ENCODE measurements around the gene GABRE.
"Not testable (repeated sequence)": the region's sequence is repeated elsewhere in the genome, so short reads cannot be mapped to it uniquely, and the experiment has no call there.

The GABRE gene

DNA sequence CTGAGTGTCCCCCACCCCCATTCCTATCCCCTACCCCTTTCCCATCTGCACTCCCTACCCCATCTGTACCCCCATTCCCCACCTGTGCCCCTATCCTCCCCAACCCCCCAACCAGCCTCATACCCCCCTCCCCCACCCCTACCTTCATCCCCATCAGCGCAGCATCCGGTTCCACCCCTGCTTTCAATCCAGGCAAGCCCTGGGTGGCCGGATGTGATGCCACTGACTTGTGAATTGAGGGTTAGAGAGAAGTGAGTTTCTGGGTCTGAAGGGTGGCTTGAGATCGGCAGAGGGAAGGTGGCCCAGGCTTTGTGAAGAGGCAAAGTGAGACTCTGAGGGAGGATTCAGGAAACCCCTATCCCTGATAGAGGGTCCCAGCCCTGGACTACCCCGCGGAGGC is 53.9 kb downstream of the GABRE start:
- TF ChIP-seq, protein P1, sequence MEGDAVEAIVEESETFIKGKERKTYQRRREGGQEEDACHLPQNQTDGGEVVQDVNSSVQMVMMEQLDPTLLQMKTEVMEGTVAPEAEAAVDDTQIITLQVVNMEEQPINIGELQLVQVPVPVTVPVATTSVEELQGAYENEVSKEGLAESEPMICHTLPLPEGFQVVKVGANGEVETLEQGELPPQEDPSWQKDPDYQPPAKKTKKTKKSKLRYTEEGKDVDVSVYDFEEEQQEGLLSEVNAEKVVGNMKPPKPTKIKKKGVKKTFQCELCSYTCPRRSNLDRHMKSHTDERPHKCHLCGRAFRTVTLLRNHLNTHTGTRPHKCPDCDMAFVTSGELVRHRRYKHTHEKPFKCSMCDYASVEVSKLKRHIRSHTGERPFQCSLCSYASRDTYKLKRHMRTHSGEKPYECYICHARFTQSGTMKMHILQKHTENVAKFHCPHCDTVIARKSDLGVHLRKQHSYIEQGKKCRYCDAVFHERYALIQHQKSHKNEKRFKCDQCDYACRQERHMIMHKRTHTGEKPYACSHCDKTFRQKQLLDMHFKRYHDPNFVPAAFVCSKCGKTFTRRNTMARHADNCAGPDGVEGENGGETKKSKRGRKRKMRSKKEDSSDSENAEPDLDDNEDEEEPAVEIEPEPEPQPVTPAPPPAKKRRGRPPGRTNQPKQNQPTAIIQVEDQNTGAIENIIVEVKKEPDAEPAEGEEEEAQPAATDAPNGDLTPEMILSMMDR (IDR thresholded peaks at IDR 0.05; ENCODE audit: borderline replicate concordance, insufficient read depth, low read depth, low read length) = no peak

DNA sequence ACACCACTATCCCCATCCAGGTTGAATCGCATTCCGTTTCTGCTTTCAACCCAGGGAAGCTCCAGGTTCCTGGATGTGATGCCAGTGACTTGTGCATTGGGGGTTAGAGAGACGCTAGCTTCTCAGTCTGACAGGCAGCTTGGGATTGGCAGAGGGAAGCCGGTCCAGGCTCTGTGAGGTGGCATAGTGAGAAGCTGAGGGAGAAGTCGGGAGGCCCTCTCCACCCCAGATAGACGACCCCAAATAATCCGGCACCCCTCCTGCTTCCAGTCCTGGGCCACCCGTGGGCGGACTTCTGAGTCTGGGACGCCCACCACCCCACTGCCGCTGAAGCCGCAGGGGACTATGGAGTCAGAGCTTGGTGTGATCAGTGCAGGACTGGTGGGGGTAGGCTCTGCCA is 54.4 kb downstream of the GABRE start:
- TF ChIP-seq, protein P1 (IDR thresholded peaks at IDR 0.05; ENCODE audit: borderline replicate concordance, insufficient read depth, low read depth, low read length) = no peak
- H3K4me3 ChIP-seq (ENCODE audit: low read depth, low read length) = no peak overlapping the region

More for the DNA sequence above, 53.9 kb downstream of the GABRE start:
- no peak overlapping the region for H3K4me3 ChIP-seq (ENCODE audit: low read depth, low read length)

DNA sequence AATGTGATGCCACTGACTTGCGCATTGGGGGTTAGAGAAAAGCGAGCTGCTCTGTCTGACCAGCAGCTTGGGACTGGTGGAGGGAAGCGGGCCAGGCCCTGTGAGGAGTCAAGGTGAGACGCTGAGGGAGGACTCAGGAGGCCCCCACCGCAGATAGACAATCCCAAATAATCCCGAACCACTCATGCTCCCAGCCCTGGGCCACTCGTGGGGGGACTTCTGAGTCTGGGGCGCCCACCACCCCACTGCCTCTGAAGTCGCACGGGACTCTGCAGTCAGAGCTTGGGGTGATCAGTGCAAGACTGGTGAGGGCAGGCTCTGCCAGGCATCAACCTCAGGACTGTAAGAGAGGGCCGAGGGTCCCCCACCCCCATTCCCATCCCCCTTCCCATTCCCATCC is 54.9 kb downstream of the GABRE start:
- no peak overlapping the region for H3K4me3 ChIP-seq (ENCODE audit: low read depth, low read length)
- TF ChIP-seq, protein P1 (IDR thresholded peaks at IDR 0.05; ENCODE audit: borderline replicate concordance, insufficient read depth, low read depth, low read length) = no peak

DNA sequence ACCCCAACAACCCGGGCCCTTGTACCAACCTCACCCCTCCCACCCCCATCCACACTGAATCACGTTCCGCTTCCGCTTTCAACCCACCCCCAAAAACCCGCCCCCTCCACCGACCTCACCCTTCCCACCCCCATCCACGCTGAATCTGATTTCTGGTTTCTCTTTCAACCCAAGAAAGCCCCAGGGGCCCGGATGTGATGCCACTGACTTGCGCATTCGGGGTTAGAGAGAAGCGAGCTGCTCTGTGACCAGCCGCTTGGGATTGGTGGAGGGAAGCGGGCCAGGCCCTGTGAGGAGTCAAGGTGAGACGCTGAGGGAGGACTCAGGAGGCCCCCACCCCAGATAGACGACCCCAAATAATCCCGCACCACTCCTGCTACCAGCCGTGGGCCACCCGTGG is 55.7 kb downstream of the GABRE start:
- not testable (repeated sequence) for H3K4me3 ChIP-seq (ENCODE audit: low read depth, low read length)

DNA sequence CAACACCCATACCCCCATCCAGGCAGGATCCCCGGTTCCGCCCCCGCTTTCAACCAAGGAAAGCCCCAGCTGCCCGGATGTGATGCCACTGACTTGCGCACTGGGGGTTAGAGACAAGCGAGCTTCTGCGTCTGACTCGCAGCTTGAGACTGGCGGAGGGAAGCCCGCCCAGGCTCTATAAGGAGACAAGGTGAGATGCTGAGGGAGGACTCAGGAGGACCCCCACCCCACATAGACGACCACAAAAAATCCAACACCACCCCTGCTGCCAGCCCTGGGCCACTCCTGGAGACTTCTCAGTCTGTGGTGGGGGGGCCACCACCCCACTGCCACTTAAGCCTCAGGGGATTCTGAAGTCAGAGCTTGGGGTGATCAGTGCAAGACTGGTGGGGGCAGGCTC is 61.7 kb downstream of the GABRE start, which contains the start of gene MAGEA4:
TSS of gene MAGEA4 (plus strand) at position 110 of the 400 bp plus-strand sequence. CDS start 10,776 bp downstream, outside the sequence.
- TF ChIP-seq, protein P1 (IDR thresholded peaks at IDR 0.05; ENCODE audit: borderline replicate concordance, insufficient read depth, low read depth, low read length) = no peak
- H3K4me3 ChIP-seq (ENCODE audit: low read depth, low read length) = no peak within 1 kb of the TSS

DNA sequence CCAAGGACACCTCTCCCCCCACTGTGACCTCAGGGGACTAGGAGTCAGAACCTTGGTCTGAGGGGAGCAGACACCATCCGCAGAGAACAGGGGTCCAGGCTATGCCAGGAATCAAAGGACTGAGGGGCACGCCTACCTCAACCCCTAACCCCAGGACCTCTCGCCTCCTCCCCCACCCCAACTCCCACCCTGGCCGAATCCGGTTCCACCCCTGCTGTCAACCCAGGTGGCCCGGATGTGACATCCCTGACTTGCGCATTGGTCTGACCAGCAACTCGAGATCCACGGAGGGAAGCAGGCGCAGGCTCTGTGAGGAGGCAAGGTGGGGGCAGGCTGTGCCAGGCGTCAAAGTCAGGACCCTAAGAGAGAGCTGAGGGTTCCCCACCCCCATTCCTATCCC is 62.3 kb downstream of the GABRE start:
- TF ChIP-seq, protein P1 (IDR thresholded peaks at IDR 0.05; ENCODE audit: borderline replicate concordance, insufficient read depth, low read depth, low read length) = no peak

DNA sequence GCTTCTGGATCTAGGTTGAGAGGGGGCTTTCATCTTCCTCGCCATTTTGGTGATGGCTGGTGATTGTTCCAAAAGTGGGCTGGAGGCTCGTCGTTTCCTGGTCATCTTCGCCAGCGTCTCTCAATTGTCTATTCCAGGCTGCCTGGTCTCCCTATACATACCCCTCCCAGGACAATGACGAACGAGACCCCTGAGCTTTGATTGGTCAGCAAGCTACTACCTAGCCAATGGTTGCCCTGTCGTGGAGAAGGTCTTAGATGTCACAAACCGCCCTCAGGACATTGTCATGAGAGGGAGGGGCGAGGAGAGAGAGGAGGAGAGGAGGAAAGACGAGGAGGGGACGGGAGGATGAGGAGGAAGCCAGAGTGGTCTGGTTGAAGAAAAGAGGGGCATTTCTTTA is 69.5 kb downstream of the GABRE start:
- H3K4me3 ChIP-seq (ENCODE audit: low read depth, low read length) = no peak overlapping the region
- TF ChIP-seq, protein P1 (IDR thresholded peaks at IDR 0.05; ENCODE audit: borderline replicate concordance, insufficient read depth, low read depth, low read length) = no peak

More for the DNA sequence above, 62.3 kb downstream of the GABRE start:
- H3K4me3 ChIP-seq (ENCODE audit: low read depth, low read length) = no peak overlapping the region
